Stimulated activated CD4-positive, alpha-beta T cell treated with anti-CD3 and anti-CD28 coated beads, TNF-alpha, amount 100 ng/mL, for 1 hour (primary cell): Measurements from ENCODE around the gene NINJ2.

Experiments used
- DNase-seq, 3 donors: peaks; one replicate each; pipeline ENCODE4 v3.0.0-alpha.2; 2020; ENCODE audit warnings: low read depth in 3 of 3, low spot score in 1 of 3

Gene NINJ2

DNA sequence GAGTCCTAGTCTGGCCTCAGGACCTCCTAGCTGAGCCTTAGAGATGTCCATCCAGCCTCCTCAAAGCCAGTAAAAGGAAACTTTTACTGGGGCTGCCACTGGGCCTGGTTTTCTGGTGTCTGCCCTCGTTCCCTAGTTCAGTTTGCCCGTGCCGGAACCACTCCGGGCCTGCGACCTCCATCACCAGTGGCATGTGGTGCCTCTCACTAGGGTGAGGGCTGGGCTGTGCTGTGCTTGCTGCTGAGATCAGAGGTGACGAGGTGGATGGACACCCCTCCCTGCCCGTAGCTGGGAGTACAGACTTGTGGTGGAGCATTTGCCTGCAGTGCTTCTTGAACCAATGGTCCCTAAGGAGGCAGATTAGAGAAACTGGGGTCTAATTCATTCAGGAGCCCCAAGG lies 127.8 kb downstream of the NINJ2 start:
- no peak for DNase-seq

DNA sequence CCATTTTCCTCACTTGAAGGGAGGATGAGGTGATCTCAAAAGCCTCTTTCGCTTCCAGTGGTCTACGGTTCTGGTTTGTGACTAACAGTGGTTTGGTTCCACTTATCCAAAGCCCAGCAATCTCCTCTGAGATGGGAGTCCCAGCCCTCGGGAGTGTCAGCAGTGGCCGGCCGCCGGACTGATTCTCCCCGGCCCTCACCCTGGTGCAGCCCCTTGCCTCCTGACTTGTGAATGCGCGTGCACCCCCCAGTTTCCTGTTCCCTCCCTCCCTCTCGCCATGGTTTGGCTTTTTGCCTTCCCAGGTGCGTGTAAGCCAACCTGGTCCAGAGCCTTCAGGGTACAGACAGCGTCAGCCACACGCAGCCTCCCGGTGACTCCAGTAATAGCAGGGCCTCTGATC lies 129.0 kb downstream of the NINJ2 start:
- no peak for DNase-seq

DNA sequence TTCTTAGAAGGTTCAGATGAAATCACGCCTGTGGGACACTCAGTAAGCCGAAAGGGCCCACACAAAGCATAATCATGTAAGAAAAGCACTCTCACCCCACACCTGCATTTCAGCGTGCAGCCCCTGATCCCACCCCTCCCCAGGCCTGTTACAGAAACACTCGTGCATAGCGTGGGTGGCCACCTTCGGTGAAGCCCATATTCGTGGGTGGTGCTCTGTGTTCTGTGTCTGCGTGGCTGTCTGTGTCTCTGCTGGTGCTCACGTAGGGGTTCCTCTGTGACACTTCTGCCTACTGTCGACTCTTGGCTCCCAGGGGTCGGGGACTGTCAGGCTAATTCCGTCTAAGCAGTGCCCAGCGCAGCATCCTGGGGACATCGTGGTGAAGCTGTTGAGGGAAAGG lies 129.5 kb downstream of the NINJ2 start:
- no peak for DNase-seq

DNA sequence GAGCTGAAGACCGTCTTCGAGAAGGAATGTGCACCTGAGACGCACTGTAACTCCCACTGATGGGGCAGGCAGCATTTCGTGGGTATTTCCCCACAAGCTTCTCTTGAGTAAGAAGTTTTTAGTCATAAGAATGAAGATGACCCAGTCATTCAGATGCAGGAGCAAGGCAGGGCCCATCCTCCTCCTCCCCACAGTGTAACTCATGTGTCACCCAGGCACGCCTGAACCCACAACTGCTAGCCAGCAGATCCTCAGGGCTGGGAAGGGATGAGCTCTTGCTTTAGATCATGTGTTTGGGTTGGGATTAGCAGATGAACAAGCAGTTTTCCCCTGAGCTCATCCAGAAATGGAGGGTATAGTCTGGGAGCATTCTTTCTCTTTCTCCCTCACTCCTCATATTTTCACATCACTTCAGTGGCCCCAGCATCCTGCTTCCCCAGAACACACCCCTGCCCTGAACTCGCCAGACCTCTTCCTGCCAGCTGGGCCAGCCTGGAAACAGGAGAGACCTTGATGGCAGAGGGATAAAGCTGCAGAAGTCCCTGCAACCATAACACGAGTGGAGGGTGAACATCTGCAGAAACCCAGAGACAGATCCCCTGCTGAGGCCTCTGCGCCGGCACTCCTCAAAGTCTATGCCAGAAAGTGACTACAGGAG lies 130.2 kb downstream of the NINJ2 start:
- no peak for DNase-seq

DNA sequence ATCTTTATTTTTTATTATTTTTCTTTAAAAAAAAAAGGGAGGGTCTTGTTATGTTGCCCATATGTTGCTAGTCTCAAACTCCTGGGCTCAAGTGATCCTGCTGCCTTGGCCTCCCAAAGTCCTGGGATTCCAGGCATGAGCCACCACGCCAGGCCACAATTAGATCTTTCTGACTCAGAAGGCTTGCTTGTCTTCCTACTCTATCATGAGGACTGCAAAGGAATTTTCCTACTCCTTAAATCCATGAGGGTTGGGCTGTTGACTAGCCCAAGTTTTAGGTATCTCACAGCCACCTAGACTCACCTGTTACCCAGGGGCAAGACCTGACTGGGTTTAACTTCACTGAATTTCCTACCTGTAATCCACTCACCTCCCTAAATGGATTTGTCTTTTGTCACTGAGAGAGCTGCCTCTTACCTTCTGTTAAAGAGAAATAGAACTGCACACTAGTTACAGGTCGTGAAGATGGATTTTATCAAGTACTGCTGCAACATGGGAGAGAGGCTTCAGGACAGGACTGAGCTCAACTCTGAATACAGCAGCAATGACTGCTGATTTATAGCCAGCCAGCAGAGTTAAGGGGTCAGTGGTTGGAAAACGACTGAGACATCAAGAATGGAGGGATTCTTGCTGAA lies 131.2 kb downstream of the NINJ2 start:
- no peak for DNase-seq

DNA sequence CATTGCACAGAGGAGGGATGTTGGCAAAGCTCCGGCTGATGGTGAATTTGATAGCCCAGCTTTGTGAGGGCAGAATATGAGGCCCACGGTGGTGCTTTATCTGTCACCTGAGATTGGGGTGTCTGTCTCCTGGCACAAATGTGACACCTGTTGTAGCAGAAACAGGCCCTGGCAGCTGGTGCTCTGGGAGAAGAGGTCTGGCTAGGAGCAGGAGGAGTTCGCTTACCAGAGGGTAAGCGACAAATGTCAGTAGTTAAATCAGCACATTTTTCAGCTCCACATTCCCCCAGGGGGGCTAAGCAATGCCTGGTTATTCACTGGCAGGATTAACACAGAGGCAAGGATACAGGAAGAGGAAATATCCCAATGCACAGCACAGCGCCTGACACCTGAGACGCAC lies 132.4 kb downstream of the NINJ2 start:
- no peak for DNase-seq

DNA sequence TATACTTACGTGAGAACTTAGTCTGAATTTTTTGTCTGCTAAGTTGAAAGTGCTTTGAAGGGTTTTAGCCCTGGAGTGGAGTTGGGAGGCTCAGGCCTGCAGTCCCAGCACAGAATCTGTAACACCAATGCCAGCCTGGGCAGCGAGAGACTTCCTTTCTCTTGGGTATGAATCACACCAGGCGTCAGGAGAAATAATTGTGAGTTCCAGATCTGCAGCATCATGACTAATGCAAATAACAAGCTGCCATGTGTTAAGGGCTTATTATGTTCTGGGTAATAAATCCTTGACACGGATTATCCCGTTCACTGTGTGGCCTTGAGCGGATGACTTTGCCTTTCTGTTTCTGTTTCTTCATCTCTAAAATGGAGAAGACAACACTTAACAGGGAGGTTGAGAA lies 132.9 kb downstream of the NINJ2 start:
- DNase-seq: no peak

DNA sequence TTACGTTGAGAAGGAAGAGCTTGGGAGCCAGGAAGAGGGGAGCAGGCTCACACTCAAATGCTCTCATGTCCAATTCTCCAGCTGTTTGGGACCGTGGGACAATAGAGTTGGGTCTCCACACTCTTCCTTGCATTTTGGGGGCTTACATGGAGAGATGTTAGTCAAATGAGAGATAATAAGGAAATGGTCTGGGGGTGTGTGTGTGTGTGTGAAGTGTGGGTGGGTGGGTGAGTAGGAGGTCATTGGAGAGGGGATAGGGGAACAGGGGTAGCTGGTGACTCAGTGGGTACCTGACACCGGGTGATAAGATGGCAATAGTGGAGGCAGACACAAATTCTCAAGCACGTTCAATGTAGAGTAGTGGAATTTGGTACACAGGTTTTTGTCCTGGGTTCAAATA lies 135.5 kb downstream of the NINJ2 start:
- no peak for DNase-seq

DNA sequence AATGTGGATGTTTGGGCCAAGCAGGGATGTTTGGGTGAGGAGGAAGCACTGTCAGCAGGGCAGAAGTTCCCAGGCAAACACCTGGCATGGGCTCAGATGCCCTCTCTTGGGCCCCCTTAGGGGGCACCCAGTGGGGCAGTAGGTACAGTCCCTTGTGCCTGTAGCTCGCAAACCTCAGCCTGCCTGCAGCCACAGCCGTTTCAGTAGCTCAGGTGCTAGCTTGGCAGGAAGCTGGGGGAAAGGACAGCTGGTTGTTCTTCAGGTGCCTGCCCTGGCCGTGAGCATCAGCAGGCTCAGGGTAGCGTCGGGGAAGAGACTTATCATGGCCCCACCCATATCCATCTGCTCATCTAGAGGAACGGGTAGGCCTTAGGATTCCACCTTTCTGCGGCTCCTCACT lies 136.0 kb downstream of the NINJ2 start:
- DNase-seq: no peak

DNA sequence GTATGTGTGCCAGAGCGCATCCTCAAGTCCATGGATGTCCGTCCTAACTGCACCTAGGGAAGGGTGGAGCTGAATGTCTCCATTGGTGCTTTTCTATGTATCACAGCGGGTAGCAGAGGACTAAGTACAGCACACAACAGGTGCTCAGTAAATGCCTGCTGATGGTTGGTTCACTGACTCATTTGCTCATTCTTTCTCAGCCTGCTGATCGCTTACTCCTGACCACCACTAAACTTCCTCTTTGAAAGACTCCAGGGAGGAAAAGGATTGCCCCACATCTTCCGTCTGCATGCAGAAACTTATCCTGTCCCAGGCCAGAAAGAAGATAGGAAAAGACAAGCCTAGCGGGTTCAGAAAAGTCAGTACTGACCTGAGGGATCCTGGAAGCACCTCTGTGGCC lies 137.2 kb downstream of the NINJ2 start:
- DNase-seq: no peak

DNA sequence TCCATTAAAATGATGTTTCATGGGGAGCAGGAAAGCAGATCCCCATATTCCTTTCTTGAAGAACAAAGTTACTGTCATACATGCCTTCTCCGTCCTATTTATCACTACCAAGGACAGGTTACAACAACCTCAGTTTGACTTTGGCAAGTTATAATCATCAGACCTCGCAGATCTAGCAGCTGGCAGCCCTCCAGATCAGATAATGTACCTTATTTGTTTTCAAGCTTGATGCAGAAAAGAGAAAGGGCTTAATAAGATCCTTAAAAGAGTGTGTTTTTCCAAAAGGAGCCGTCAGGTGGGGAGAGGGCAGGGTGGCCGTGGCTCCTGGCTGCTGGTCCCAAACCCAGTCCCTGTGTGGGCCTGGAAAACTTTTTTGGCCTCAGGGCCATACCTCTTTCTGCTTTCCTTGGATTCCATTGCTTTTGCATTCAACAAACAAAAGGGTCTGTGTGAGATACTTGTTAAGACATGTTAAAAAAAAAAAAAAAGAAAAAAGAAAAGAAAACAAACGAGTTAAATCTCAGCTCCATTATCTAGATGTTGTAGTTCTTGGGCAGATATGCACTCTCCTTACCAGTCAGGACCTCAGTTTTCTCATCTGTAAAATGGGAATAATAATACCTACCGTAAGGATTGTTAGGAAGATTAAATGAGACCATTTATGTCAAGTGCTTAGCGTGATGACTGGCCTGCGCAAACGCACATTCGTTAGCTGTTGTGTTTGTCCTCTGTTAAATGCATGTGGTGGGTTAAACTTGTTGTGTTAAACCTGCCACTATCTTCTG lies 138.9 kb downstream of the NINJ2 start:
- DNase-seq: no peak

DNA sequence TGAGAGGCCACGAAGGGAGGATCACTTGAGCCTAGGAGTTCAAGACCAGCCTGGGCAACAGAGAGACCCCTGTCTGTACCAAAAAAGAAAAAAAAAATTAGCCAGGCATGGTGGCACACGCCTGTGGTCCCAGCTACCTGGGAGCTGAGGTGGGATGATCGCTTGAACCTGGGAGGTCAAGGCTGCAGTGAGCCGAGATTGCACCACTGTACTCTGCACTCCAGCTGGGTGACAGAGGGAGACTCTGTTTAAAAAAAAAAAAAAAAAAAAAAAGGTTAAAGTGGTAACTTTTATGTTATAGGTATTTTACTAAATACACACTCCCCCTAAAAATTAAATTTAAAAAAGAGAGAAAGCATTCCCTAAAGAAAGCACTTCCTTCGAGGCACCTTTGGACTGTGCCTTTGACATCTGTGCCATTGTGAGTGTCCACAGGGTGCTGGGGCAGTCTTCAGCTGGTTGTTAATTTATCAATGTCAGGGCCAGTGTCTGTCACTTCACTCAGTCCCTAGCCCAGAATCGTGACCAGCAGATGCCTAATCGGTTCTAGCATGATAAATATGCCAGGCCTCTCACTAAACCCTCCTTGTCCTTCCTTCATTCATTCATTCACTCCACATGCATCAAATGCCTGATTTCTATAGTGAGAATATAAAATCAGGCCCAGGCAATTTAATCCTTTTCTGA lies 140.4 kb downstream of the NINJ2 start:
- no peak for DNase-seq

DNA sequence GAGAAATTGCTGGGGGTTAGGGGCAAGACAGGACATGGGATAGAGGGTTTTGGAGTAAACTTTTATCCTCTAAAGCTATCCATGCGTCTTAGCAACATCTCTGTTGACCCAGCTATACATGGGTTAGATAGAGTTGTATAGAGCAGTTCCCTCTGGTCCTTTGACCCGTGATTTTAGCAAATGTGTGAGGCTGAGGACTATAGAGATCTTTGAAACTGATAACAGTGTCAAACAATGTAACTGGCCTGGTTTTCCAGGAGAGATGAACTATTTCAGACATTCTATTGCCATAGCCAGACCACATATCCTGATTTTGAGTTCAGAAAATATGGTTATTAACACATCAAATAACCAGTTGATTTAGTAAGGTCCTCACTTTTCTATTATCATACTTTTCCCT lies 143.1 kb downstream of the NINJ2 start:
- no peak for DNase-seq

DNA sequence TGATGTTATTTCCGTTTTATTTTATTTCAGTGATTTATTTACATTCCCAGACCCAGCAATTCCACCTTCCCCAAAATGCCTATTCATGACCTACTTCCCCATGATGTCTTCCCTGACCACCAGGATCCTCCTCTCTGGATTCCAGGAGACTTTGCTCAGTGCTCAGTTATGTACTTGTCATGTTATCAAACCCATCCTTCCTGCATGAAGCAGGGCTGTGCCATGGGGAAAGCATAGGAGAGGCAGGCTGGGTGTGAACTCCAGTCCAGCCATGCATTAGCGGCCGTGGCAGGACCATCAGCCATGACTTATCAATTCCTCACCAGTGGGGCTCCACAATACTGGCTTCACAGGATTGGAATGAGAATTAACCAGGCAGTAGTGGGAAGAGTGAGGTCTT lies 145.7 kb downstream of the NINJ2 start:
- no peak for DNase-seq
